ENCODE results near the gene GSTCD. TPM values are rescaled to one million over a fixed set of nuclear protein-coding genes. Genes with fewer than 3 reads are reported as not detected.

Gene GSTCD
- total RNA-seq, 1 experiment from 2014 or later = 21.7 TPM

DNA sequence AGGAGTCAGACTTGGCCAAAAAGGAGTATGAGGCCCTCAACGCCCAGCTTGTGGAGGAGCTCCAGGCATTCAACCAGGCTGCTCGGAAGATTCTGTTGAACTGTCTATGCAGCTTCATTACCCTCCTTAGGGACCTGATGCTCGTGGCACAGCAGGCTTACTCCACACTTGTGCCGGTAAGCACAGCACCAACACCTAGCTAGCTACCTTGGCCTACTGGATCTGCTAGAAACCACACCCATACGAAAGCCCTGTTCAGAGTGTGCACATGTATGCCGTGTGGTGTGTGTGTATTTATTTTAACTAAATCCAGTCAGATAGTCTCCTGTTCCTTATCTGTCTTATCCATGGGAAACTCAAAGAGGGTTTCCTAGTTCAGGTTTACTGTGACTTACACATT, 49.4 kb upstream of the GSTCD start:
- H3K9me3 Mint-ChIP-seq = no peaks in the 10 kb centered on the region
- H3K36me3 Mint-ChIP-seq = no peaks in the 10 kb centered on the region
- ATAC-seq (no peak), DNase-seq (ENCODE audit: low spot score) (no peak)
- no peak overlapping the region for H3K27ac Mint-ChIP-seq
- TF ChIP-seq TP53 (CRISPR knock-in tag; IDR thresholded peaks at IDR 0.05) = no peak
- TF ChIP-seq, protein P1, sequence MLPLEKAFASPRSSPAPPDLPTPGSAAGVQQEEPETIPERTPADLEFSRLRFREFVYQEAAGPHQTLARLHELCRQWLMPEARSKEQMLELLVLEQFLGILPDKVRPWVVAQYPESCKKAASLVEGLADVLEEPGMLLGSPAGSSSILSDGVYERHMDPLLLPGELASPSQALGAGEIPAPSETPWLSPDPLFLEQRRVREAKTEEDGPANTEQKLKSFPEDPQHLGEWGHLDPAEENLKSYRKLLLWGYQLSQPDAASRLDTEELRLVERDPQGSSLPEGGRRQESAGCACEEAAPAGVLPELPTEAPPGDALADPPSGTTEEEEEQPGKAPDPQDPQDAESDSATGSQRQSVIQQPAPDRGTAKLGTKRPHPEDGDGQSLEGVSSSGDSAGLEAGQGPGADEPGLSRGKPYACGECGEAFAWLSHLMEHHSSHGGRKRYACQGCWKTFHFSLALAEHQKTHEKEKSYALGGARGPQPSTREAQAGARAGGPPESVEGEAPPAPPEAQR (CRISPR knock-in tag; IDR thresholded peaks at IDR 0.05) = no peak
- TF ChIP-seq, protein P2, sequence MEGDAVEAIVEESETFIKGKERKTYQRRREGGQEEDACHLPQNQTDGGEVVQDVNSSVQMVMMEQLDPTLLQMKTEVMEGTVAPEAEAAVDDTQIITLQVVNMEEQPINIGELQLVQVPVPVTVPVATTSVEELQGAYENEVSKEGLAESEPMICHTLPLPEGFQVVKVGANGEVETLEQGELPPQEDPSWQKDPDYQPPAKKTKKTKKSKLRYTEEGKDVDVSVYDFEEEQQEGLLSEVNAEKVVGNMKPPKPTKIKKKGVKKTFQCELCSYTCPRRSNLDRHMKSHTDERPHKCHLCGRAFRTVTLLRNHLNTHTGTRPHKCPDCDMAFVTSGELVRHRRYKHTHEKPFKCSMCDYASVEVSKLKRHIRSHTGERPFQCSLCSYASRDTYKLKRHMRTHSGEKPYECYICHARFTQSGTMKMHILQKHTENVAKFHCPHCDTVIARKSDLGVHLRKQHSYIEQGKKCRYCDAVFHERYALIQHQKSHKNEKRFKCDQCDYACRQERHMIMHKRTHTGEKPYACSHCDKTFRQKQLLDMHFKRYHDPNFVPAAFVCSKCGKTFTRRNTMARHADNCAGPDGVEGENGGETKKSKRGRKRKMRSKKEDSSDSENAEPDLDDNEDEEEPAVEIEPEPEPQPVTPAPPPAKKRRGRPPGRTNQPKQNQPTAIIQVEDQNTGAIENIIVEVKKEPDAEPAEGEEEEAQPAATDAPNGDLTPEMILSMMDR (IDR thresholded peaks at IDR 0.05) = no peak
- TF ChIP-seq, protein P3, sequence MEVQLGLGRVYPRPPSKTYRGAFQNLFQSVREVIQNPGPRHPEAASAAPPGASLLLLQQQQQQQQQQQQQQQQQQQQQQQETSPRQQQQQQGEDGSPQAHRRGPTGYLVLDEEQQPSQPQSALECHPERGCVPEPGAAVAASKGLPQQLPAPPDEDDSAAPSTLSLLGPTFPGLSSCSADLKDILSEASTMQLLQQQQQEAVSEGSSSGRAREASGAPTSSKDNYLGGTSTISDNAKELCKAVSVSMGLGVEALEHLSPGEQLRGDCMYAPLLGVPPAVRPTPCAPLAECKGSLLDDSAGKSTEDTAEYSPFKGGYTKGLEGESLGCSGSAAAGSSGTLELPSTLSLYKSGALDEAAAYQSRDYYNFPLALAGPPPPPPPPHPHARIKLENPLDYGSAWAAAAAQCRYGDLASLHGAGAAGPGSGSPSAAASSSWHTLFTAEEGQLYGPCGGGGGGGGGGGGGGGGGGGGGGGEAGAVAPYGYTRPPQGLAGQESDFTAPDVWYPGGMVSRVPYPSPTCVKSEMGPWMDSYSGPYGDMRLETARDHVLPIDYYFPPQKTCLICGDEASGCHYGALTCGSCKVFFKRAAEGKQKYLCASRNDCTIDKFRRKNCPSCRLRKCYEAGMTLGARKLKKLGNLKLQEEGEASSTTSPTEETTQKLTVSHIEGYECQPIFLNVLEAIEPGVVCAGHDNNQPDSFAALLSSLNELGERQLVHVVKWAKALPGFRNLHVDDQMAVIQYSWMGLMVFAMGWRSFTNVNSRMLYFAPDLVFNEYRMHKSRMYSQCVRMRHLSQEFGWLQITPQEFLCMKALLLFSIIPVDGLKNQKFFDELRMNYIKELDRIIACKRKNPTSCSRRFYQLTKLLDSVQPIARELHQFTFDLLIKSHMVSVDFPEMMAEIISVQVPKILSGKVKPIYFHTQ (CRISPR knock-in tag; IDR thresholded peaks at IDR 0.05) = no peak
- TF ChIP-seq, protein P4, sequence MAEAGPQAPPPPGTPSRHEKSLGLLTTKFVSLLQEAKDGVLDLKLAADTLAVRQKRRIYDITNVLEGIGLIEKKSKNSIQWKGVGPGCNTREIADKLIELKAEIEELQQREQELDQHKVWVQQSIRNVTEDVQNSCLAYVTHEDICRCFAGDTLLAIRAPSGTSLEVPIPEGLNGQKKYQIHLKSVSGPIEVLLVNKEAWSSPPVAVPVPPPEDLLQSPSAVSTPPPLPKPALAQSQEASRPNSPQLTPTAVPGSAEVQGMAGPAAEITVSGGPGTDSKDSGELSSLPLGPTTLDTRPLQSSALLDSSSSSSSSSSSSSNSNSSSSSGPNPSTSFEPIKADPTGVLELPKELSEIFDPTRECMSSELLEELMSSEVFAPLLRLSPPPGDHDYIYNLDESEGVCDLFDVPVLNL (CRISPR knock-in tag; IDR thresholded peaks at IDR 0.05; ENCODE audit: borderline replicate concordance, low read depth) = no peak
- TF ChIP-seq MXD4 (CRISPR knock-in tag; IDR thresholded peaks at IDR 0.05; ENCODE audit: borderline replicate concordance) = no peak
- TF ChIP-seq ZNF423 (CRISPR knock-in tag; IDR thresholded peaks at IDR 0.05) = no peak
- no peak for TF ChIP-seq SMAD4 (CRISPR knock-in tag; IDR thresholded peaks at IDR 0.05)
- no peak for TF ChIP-seq EMX1 (CRISPR knock-in tag; IDR thresholded peaks at IDR 0.05)
- TF ChIP-seq, protein P5, sequence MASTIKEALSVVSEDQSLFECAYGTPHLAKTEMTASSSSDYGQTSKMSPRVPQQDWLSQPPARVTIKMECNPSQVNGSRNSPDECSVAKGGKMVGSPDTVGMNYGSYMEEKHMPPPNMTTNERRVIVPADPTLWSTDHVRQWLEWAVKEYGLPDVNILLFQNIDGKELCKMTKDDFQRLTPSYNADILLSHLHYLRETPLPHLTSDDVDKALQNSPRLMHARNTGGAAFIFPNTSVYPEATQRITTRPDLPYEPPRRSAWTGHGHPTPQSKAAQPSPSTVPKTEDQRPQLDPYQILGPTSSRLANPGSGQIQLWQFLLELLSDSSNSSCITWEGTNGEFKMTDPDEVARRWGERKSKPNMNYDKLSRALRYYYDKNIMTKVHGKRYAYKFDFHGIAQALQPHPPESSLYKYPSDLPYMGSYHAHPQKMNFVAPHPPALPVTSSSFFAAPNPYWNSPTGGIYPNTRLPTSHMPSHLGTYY (CRISPR knock-in tag; IDR thresholded peaks at IDR 0.05) = no peak
- TF ChIP-seq, protein P6, sequence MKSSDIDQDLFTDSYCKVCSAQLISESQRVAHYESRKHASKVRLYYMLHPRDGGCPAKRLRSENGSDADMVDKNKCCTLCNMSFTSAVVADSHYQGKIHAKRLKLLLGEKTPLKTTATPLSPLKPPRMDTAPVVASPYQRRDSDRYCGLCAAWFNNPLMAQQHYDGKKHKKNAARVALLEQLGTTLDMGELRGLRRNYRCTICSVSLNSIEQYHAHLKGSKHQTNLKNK (CRISPR knock-in tag; IDR thresholded peaks at IDR 0.05) = no peak
- TF ChIP-seq, protein P7, sequence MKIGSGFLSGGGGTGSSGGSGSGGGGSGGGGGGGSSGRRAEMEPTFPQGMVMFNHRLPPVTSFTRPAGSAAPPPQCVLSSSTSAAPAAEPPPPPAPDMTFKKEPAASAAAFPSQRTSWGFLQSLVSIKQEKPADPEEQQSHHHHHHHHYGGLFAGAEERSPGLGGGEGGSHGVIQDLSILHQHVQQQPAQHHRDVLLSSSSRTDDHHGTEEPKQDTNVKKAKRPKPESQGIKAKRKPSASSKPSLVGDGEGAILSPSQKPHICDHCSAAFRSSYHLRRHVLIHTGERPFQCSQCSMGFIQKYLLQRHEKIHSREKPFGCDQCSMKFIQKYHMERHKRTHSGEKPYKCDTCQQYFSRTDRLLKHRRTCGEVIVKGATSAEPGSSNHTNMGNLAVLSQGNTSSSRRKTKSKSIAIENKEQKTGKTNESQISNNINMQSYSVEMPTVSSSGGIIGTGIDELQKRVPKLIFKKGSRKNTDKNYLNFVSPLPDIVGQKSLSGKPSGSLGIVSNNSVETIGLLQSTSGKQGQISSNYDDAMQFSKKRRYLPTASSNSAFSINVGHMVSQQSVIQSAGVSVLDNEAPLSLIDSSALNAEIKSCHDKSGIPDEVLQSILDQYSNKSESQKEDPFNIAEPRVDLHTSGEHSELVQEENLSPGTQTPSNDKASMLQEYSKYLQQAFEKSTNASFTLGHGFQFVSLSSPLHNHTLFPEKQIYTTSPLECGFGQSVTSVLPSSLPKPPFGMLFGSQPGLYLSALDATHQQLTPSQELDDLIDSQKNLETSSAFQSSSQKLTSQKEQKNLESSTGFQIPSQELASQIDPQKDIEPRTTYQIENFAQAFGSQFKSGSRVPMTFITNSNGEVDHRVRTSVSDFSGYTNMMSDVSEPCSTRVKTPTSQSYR (CRISPR knock-in tag; IDR thresholded peaks at IDR 0.05) = no peak
- no peak for TF ChIP-seq RELA (CRISPR knock-in tag; IDR thresholded peaks at IDR 0.05; ENCODE audit: borderline replicate concordance)
- TF ChIP-seq GABPB1 (CRISPR knock-in tag; IDR thresholded peaks at IDR 0.05) = no peak
- TF ChIP-seq, protein P8, sequence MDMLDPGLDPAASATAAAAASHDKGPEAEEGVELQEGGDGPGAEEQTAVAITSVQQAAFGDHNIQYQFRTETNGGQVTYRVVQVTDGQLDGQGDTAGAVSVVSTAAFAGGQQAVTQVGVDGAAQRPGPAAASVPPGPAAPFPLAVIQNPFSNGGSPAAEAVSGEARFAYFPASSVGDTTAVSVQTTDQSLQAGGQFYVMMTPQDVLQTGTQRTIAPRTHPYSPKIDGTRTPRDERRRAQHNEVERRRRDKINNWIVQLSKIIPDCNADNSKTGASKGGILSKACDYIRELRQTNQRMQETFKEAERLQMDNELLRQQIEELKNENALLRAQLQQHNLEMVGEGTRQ (CRISPR knock-in tag; IDR thresholded peaks at IDR 0.05) = no peak
- TF ChIP-seq, protein P9, sequence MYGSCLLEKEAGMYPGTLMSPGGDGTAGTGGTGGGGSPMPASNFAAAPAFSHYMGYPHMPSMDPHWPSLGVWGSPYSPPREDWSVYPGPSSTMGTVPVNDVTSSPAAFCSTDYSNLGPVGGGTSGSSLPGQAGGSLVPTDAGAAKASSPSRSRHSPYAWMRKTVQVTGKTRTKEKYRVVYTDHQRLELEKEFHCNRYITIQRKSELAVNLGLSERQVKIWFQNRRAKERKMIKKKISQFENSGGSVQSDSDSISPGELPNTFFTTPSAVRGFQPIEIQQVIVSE (CRISPR knock-in tag; IDR thresholded peaks at IDR 0.05; ENCODE audit: borderline replicate concordance) = no peak
- TF ChIP-seq TCF7 (CRISPR knock-in tag; IDR thresholded peaks at IDR 0.05; ENCODE audit: low read depth) = no peak
- no peak overlapping the region for H3K4me3 Mint-ChIP-seq
- CTCF ChIA-PET = no interaction called here
- H3K27me3 Mint-ChIP-seq (ENCODE audit: low read depth) = peaks cover 3% of the 10 kb centered on the region
- H3K4me1 Mint-ChIP-seq = no peaks in the 10 kb centered on the region
- POLR2A ChIA-PET = interaction anchor here (1.0 kb wide), 1 partner anchor 49 kb away, joined by 4 read pairs; no protein-coding TSS in a partner anchor

Measured in WTC11 (cell line).